Lower leg skin (tissue), 3 donors: ENCODE data around the gene PKD1L1.

Experiments
- POLR2A ChIP-seq, 2 donors: fragments of 450-650 bp; IDR thresholded peaks; one replicate each; pipeline ENCODE4 v1.6.1; 2016 to 2017; ENCODE audit warnings: antibody characterized with exemption in 2 of 2, mild to moderate bottlenecking in 1 of 2, moderate library complexity in 1 of 2
- TF ChIP-seq, protein P1 (sequence below), 3 donors: fragments of 450-650 bp; IDR thresholded peaks; one replicate each; pipeline ENCODE4 v1.5.1; 2016; ENCODE audit warnings: antibody characterized with exemption in 3 of 3, mild to moderate bottlenecking in 3 of 3, moderate library complexity in 2 of 3

GRCh38 chr7:47902013-47902412 is 46.3 kb downstream of the PKD1L1 start:
- TF ChIP-seq, protein P1, sequence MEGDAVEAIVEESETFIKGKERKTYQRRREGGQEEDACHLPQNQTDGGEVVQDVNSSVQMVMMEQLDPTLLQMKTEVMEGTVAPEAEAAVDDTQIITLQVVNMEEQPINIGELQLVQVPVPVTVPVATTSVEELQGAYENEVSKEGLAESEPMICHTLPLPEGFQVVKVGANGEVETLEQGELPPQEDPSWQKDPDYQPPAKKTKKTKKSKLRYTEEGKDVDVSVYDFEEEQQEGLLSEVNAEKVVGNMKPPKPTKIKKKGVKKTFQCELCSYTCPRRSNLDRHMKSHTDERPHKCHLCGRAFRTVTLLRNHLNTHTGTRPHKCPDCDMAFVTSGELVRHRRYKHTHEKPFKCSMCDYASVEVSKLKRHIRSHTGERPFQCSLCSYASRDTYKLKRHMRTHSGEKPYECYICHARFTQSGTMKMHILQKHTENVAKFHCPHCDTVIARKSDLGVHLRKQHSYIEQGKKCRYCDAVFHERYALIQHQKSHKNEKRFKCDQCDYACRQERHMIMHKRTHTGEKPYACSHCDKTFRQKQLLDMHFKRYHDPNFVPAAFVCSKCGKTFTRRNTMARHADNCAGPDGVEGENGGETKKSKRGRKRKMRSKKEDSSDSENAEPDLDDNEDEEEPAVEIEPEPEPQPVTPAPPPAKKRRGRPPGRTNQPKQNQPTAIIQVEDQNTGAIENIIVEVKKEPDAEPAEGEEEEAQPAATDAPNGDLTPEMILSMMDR (IDR thresholded peaks at IDR 0.05) = no peak
- TF ChIP-seq POLR2A (IDR thresholded peaks at IDR 0.05) = no peak
